Measurements from ENCODE around the gene ARL10. TPM values are rescaled to one million over a fixed set of nuclear protein-coding genes. Genes with fewer than 3 reads are reported as not detected.

Gene ARL10
- total RNA-seq, 1 donor from 2014 or later = 6.0 TPM

- H3K36me3 ChIP-seq = no peaks in the 10 kb centered on the region
- H3K27ac ChIP-seq (replicated peaks) = no peak overlapping the region
- no peak overlapping the region for H3K4me3 ChIP-seq
- no peaks in the 10 kb centered on the region for H3K9me3 ChIP-seq (replicated peaks)
- H3K27me3 ChIP-seq (ENCODE audit: low read depth) = peaks cover 13% of the 10 kb centered on the region
- intact Hi-C loops (cut with micrococcal nuclease) = loop anchor here (5.0 kb wide), 1 partner anchor 166 kb away; no protein-coding TSS in a partner anchor
- TF ChIP-seq CTCF (IDR thresholded peaks at IDR 0.05; ENCODE audit: borderline replicate concordance) = no peak
- DNase-seq = no peak
- peaks cover 9% of the 10 kb centered on the region for H3K4me1 ChIP-seq
Observed at GRCh38 chr5:176420972-176421544, 55.8 kb downstream of the ARL10 start.

- Histone ChIP-seq H3K4me3 (no peak overlapping the region), H3K4me1 (no peaks in the 10 kb centered on the region), H3K27me3 (ENCODE audit: low read depth) (peaks cover 13% of the 10 kb centered on the region), H3K36me3 (no peaks in the 10 kb centered on the region), H3K9me3 (replicated peaks) (no peaks in the 10 kb centered on the region), H3K27ac (replicated peaks) (no peak overlapping the region)
- intact Hi-C loops (cut with micrococcal nuclease) = loop anchor here (5.0 kb wide), 1 partner anchor 163 kb away; no protein-coding TSS in a partner anchor
- no peak for TF ChIP-seq CTCF (IDR thresholded peaks at IDR 0.05; ENCODE audit: borderline replicate concordance)
- DNase-seq = no peak
Observed at GRCh38 chr5:176424181-176424580, 58.9 kb downstream of the ARL10 start.

GRCh38 chr5:176425138-176425537, 59.9 kb downstream of the ARL10 start:
- no peaks in the 10 kb centered on the region for H3K9me3 ChIP-seq (replicated peaks)
- DNase-seq = no peak
- H3K27me3 ChIP-seq (ENCODE audit: low read depth) = peaks cover 22% of the 10 kb centered on the region
- no peaks in the 10 kb centered on the region for H3K36me3 ChIP-seq
- H3K4me1 ChIP-seq = no peaks in the 10 kb centered on the region
- no peak for TF ChIP-seq CTCF (IDR thresholded peaks at IDR 0.05; ENCODE audit: borderline replicate concordance)
- no peak overlapping the region for H3K27ac ChIP-seq (replicated peaks)
- H3K4me3 ChIP-seq = no peak overlapping the region
- intact Hi-C loops (cut with micrococcal nuclease) = no loop called here

- H3K9me3 ChIP-seq (replicated peaks) = no peaks in the 10 kb centered on the region
- no peak for TF ChIP-seq CTCF (IDR thresholded peaks at IDR 0.05; ENCODE audit: borderline replicate concordance)
- DNase-seq = no peak
- peaks cover 26% of the 10 kb centered on the region for H3K27me3 ChIP-seq (ENCODE audit: low read depth)
- intact Hi-C loops (cut with micrococcal nuclease) = no loop called here
- H3K4me3 ChIP-seq = no peak overlapping the region
- H3K36me3 ChIP-seq = no peaks in the 10 kb centered on the region
- H3K27ac ChIP-seq (replicated peaks) = no peak overlapping the region
- H3K4me1 ChIP-seq = no peaks in the 10 kb centered on the region
Observed at GRCh38 chr5:176425791-176426190, 60.5 kb downstream of the ARL10 start.

- intact Hi-C loops (cut with micrococcal nuclease) = no loop called here
- DNase-seq = no peak
- TF ChIP-seq CTCF (IDR thresholded peaks at IDR 0.05; ENCODE audit: borderline replicate concordance) = no peak
- Histone ChIP-seq H3K4me1 (no peaks in the 10 kb centered on the region), H3K9me3 (replicated peaks) (no peaks in the 10 kb centered on the region), H3K4me3 (no peak overlapping the region), H3K27me3 (ENCODE audit: low read depth) (peaks cover 26% of the 10 kb centered on the region), H3K27ac (replicated peaks) (no peak overlapping the region), H3K36me3 (no peaks in the 10 kb centered on the region)
Observed at GRCh38 chr5:176426876-176427275, 61.6 kb downstream of the ARL10 start.
